A673 (cell line): Measurements from ENCODE around the gene JARID2. TPM values are rescaled to one million over a fixed set of nuclear protein-coding genes. Genes with fewer than 3 reads are reported as not detected.

Experiments used
- BruUV-seq: library from RNA; stranded (reverse); fragments of 400-500 nt; replicated peaks from 2 replicates; lab custom pipeline; 2021; lab: Mats Ljungman, UMichigan
- CTCF ChIA-PET: fragments of 300-600 bp; sonication (Branson Sonifier 250); formaldehyde crosslinking; loops from one replicate; lab custom pipeline; 2022; ENCODE audit warnings: antibody characterized with exemption; lab: Charles Lee
- POLR2A ChIA-PET: fragments of 300-600 bp; sonication (Branson Sonifier 250); formaldehyde crosslinking; loops from one replicate; lab custom pipeline; 2022; ENCODE audit warnings: antibody characterized with exemption; ENCODE audit not compliant: low non-redundant PET; lab: Charles Lee
- DNase-seq: peaks from one replicate; pipeline ENCODE4 v3.0.0-alpha.2; 2015; ENCODE audit warnings: low spot score
- H3K27ac ChIP-seq: fragments of 200-600 bp; sonication (generic); 2 replicates; pipeline ENCODE4 v1.5.1; 2016; ENCODE audit warnings: mixed run types, low read depth, mild to moderate bottlenecking, mixed read lengths, antibody characterized with exemption, low read length; ENCODE audit not compliant: poor library complexity, severe bottlenecking
- H3K27me3 ChIP-seq: fragments of 200-600 bp; sonication (generic); replicated peaks from 2 replicates; pipeline ENCODE4 v1.6.1; 2017; ENCODE audit warnings: mixed run types, low read depth, mild to moderate bottlenecking, mixed read lengths, antibody characterized with exemption, low read length; ENCODE audit not compliant: insufficient read depth, poor library complexity
- H3K36me3 ChIP-seq: fragments of 200-600 bp; sonication (generic); 2 replicates; pipeline ENCODE4 v1.6.1; 2016; ENCODE audit warnings: mixed run types, mild to moderate bottlenecking, mixed read lengths, antibody characterized with exemption, low read length; ENCODE audit not compliant: insufficient read depth, poor library complexity, severe bottlenecking
- H3K4me1 ChIP-seq: fragments of 200-600 bp; sonication (generic); 2 replicates; pipeline ENCODE4 v1.6.1; 2017; ENCODE audit warnings: mixed run types, mild to moderate bottlenecking, mixed read lengths, antibody characterized with exemption, low read length; ENCODE audit not compliant: insufficient read depth, poor library complexity, severe bottlenecking
- H3K4me3 ChIP-seq: fragments of 200-600 bp; sonication (generic); 2 replicates; pipeline ENCODE4 v1.5.1; 2016; ENCODE audit warnings: low read depth, mixed run types, mild to moderate bottlenecking, mixed read lengths, low read length; ENCODE audit not compliant: poor library complexity, severe bottlenecking
- H3K9me3 ChIP-seq: fragments of 200-600 bp; sonication (generic); 2 replicates; pipeline ENCODE4 v1.6.1; 2016; ENCODE audit warnings: mixed run types, low read depth, mild to moderate bottlenecking, mixed read lengths, antibody characterized with exemption, low read length; ENCODE audit not compliant: poor library complexity, severe bottlenecking
- EZH2 ChIP-seq: fragments of 200-600 bp; sonication (generic); IDR thresholded peaks from 2 replicates; pipeline ENCODE4 v1.6.1; 2017; ENCODE audit warnings: borderline replicate concordance, low read depth, mild to moderate bottlenecking, mixed read lengths, antibody characterized with exemption, low read length; ENCODE audit not compliant: poor library complexity, severe bottlenecking
- intact Hi-C: fragments of 100-400 bp; cut with micrococcal nuclease; formaldehyde crosslinking; loops from one replicate; pipeline ENCODE4 v1.10.0; 2022; ENCODE audit not compliant: unreplicated experiment
- total RNA-seq: library from RNA; stranded (reverse); gene quantifications from 2 replicates; pipeline ENCODE4 v1.2.3, GENCODE V29; 2021
- TF ChIP-seq, protein P1 (sequence below): fragments of 300-800, 200-600 bp; sonication (generic); conservative IDR thresholded peaks from 2 replicates; pipeline ENCODE4 v1.5.1; 2017; ENCODE audit warnings: low read depth, mild to moderate bottlenecking, antibody characterized with exemption, low read length, moderate library complexity, mixed read lengths

The JARID2 gene
- total RNA-seq, 1 experiment from 2014 or later, result 29.4 TPM

DNA sequence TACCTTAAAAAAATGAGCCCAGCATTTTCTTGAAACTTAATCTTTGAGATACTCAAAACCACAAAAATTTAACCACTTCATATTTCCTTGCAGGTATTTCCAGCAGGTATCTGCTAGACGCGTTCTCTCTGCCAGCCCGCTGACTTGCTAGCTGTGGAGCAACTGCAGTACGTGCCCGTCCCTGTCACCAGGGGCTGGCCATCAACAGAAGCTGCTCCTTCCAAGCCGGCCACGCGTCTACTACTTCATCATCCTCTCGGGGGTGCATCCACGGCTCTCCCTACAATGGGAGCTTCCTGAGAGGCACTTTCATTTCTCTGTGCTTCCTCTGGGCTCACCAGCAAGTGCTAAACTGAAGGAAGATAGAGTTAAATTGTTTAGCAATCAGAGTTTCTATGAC lies 284.5 kb downstream of the JARID2 start:
- Histone ChIP-seq H3K36me3 (no peaks in the 10 kb centered on the region), H3K4me1 (peaks cover 13% of the 10 kb centered on the region), H3K27ac (no peak overlapping the region), H3K9me3 (no peaks in the 10 kb centered on the region), H3K27me3 (no peaks in the 10 kb centered on the region), H3K4me3 (no peak overlapping the region)
- DNase-seq, result no peak
- intact Hi-C loops, result no loop called here
- ChIA-PET POLR2A (no interaction called here), CTCF (no interaction called here)
- TF ChIP-seq EZH2, result no peak
- TF ChIP-seq, protein P1, sequence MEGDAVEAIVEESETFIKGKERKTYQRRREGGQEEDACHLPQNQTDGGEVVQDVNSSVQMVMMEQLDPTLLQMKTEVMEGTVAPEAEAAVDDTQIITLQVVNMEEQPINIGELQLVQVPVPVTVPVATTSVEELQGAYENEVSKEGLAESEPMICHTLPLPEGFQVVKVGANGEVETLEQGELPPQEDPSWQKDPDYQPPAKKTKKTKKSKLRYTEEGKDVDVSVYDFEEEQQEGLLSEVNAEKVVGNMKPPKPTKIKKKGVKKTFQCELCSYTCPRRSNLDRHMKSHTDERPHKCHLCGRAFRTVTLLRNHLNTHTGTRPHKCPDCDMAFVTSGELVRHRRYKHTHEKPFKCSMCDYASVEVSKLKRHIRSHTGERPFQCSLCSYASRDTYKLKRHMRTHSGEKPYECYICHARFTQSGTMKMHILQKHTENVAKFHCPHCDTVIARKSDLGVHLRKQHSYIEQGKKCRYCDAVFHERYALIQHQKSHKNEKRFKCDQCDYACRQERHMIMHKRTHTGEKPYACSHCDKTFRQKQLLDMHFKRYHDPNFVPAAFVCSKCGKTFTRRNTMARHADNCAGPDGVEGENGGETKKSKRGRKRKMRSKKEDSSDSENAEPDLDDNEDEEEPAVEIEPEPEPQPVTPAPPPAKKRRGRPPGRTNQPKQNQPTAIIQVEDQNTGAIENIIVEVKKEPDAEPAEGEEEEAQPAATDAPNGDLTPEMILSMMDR, result no peak
- no TSS peak for BruUV-seq

DNA sequence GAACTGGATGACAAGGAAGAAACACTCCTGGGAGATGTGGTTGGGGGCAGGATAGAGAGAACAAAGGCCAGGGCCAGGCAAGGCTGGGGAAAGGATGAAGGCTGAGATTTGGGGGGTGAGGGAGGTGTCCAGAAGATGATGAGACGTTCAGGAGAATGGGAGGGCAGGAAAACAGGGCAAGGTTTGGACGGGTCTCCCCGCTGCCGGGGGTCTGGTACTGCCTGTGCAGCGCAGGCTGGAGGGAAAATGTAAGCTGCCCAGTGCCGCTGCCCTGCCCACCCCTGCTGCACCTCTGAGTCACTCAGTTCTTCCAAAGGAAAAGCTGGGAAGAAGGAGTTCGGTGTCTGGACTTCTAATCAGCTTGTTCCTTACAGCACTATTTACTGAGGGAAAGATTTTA lies 286.1 kb downstream of the JARID2 start:
- BruUV-seq, result no TSS peak
- ChIA-PET POLR2A (no interaction called here), CTCF (no interaction called here)
- TF ChIP-seq, protein P1, result no peak
- no peak for TF ChIP-seq EZH2
- DNase-seq, result no peak
- peaks cover 27% of the 10 kb centered on the region for H3K4me1 ChIP-seq
- H3K9me3 ChIP-seq, result no peaks in the 10 kb centered on the region
- no peak overlapping the region for H3K27ac ChIP-seq
- no peaks in the 10 kb centered on the region for H3K36me3 ChIP-seq
- H3K4me3 ChIP-seq, result no peak overlapping the region
- intact Hi-C loops, result no loop called here
- no peaks in the 10 kb centered on the region for H3K27me3 ChIP-seq

DNA sequence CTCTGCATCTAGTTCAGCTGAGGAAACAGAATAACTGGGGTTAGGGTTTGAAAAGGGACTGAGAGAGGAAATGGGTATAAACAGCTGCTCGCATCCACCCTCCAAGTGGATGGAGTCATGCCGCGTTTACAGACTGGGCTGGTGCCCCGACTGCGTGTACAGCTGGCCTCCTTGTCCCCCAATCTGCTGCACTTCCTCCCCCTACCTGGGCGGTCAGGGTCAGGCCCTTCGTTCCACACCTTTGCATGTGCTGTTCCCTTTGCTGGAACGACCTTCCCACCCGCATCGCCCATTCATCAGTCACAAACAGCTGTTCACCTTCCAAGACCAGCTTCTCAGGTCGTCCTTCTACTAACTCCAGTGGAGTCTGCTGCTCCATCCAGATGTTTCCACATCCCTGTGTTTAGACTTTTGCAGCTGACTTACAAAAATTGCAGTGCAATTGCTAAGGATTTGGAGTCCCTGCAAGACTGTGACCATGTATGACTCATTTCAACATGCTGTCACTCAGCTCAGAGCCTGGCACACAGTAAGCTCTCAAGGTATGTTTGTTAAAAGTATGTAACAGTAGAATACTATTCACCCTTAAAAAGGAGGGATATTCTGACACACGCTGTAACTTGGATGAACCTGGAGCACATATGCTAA lies 287.6 kb downstream of the JARID2 start:
- Histone ChIP-seq H3K4me3 (no peak overlapping the region), H3K4me1 (peaks cover 27% of the 10 kb centered on the region), H3K9me3 (no peaks in the 10 kb centered on the region), H3K36me3 (no peaks in the 10 kb centered on the region), H3K27me3 (no peaks in the 10 kb centered on the region), H3K27ac (no peak overlapping the region)
- DNase-seq, result no peak
- intact Hi-C loops, result no loop called here
- TF ChIP-seq, protein P1, result no peak
- TF ChIP-seq EZH2, result no peak
- CTCF ChIA-PET, result no interaction called here
- BruUV-seq, result no TSS peak
- POLR2A ChIA-PET, result interaction anchor here (0.5 kb wide), 1 partner anchor 61 kb away, joined by 3 read pairs; no protein-coding TSS in a partner anchor
